ENCODE measurements around the gene LCN1. TPM values are rescaled to one million over a fixed set of nuclear protein-coding genes. Genes with fewer than 3 reads are reported as not detected.

LCN1 gene
- total RNA-seq, 1 donor from 2014 or later: not detected

GRCh38 chr9:135574943-135575342, 53.7 kb downstream of the LCN1 start:
- Mint-ChIP-seq H3K36me3 (no peaks in the 10 kb centered on the region), H3K9me3 (no peaks in the 10 kb centered on the region), H3K4me1 (no peaks in the 10 kb centered on the region), H3K27ac (no peak overlapping the region), H3K4me3 (no peak overlapping the region), H3K27me3 (ENCODE audit: insufficient read depth, low read depth) (no peaks in the 10 kb centered on the region)
- H3K4me2 ChIP-seq: no peak overlapping the region
- DNase-seq (ENCODE audit: low spot score): no peak
- no peak overlapping the region for H3K4me3 ChIP-seq
- TF ChIP-seq EZH2phosphoT487 (IDR thresholded peaks at IDR 0.05) (no peak), EZH2 (IDR thresholded peaks at IDR 0.05) (no peak), CTCF (IDR thresholded peaks at IDR 0.05) (no peak)
- no peak overlapping the region for H3K9ac ChIP-seq
- no peaks in the 10 kb centered on the region for H3K27me3 ChIP-seq
- no peaks in the 10 kb centered on the region for H3K79me2 ChIP-seq (ENCODE audit: low read depth)
- no peaks in the 10 kb centered on the region for H3K9me3 ChIP-seq (ENCODE audit: low read depth)
- no peaks in the 10 kb centered on the region for H4K20me1 ChIP-seq (ENCODE audit: low read depth)
- no peaks in the 10 kb centered on the region for H3K36me3 ChIP-seq
- no peak overlapping the region for H2AFZ ChIP-seq (replicated peaks)
- H3K4me1 ChIP-seq: no peaks in the 10 kb centered on the region
- no peaks in the 10 kb centered on the region for H3F3A ChIP-seq (ENCODE audit: low read depth)
- no peak overlapping the region for H3K27ac ChIP-seq

Other genes with a start within 250 kb of the LCN1 start
- gene PPP1R26, start 41.7 kb upstream of the LCN1 start, total RNA-seq (ENCODE audit: low replicate concordance): 23.0 and 48.7 TPM in 2 replicates
- gene MRPS2, start 20.8 kb upstream of the LCN1 start, total RNA-seq (ENCODE audit: low replicate concordance): 23.4 and 43.4 TPM in 2 replicates
- gene OBP2A, start 24.7 kb downstream of the LCN1 start, total RNA-seq (ENCODE audit: low replicate concordance): not detected in 2 replicates
- gene PAEP, start 40.3 kb downstream of the LCN1 start, total RNA-seq (ENCODE audit: low replicate concordance): not detected in 2 replicates
- gene GLT6D1, start 118.1 kb downstream of the LCN1 start, total RNA-seq (ENCODE audit: low replicate concordance): 0.12 and 0.80 TPM in 2 replicates
- gene LCN9, start 141.9 kb downstream of the LCN1 start, total RNA-seq (ENCODE audit: low replicate concordance): 2.4 and 6.6 TPM in 2 replicates
- not detected in 2 replicates for gene SOHLH1, start 178.0 kb downstream of the LCN1 start, total RNA-seq (ENCODE audit: low replicate concordance)
- gene KCNT1, start 180.7 kb downstream of the LCN1 start, total RNA-seq (ENCODE audit: low replicate concordance): not detected in 2 replicates

Data from neural progenitor cell (in vitro differentiated cells).